GM19467 (cell line): ENCODE results near the gene RNF157.

Experiments used
- ATAC-seq: cut with Tn5 transposase; IDR thresholded peaks from one replicate; pipeline ENCODE4 v1.9.1; 2021; ENCODE audit warnings: mild to moderate bottlenecking, moderate library complexity; ENCODE audit not compliant: unreplicated experiment

Gene RNF157

DNA sequence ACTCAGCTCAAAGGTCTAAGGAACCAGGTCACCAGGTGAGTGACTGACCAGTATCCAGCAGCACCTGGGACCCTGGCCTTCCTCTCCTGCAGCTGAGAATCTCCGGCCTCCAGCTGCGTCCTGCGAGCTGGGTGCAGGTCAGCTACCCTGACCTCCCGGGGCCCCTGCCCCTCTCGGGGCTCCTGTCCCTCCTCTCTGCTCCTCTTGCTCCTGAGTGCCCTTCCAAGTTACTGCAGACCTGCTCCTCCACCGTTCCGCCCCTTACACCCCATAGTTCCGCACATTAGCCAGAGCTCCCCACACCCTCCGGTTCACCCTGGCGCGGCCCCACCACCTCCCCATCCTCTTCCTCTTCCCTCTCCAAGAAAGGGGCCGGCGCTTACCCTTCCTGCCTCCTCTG, 109.8 kb downstream of the RNF157 start:
- no peak for ATAC-seq

DNA sequence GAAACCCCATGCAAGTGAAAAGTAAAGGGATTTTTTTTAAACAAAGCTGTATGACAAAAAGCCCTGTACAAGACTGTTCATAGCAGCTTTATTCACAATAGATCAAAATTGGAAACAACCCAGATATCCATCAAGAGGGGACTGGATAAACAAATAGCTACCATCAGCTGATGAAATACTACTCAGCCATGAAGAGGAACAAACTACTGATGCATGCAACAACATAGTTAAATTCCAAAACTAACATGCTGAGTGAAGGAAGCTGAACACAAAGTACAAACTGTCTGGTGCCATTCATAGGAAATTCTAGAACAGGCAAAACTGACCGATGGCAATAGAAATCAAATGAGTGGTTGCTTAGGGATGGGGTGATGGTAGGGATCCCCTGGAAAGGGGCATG, 114.4 kb downstream of the RNF157 start:
- no peak for ATAC-seq

DNA sequence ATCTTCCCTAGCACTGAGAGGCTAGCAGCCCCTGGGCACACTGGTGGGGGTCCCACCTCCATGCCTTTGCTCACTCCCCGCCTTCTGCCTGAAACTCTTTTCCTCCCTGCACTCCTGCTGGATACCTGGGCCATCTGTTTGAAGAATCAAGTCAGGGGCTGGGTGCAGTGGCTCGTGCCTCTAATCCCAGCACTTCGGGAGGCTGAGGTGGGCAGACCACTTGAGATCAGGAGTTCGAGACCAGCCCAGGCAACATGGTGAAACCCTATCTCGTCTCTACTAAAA, 115.0 kb downstream of the RNF157 start:
- ATAC-seq = no peak

DNA sequence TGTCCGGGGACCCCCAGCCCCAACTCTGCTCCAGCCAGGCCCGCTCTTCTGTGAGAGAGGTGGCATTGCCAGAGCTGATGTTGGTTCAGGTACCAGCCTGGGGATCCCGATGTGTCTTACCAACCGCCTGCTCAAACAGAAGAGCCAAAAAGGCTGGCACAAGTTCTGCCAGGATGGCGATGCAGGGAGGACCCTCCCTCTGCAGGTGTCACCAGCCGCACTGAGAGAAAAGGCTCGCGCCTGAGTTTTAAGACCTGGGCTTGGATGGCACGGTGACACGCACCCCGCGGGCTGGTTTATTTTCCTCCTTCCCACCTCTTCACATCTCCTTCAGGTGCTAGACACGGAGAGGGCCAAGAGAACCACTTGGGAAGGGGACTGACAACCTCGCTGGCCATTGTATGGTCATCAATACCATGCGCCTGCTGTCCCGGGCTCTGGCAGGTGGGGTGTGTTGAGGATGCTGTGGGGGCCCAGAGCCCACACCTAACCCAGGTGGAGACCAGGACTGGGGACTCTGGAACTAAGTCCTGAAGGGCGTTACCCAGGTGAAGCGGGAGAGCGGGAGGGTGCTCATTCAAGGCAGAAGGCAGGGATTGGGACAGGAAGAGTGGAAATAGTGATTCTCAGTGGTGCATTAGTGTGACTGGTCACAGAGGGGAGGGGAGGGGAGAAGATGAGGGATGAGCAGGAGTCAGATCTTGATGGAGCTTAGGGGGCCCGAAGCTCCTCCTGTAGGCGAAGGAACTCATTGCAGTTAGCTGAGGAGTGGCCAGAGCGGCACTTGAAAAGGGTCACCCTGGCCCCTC, 115.5 kb downstream of the RNF157 start:
- ATAC-seq = no peak

DNA sequence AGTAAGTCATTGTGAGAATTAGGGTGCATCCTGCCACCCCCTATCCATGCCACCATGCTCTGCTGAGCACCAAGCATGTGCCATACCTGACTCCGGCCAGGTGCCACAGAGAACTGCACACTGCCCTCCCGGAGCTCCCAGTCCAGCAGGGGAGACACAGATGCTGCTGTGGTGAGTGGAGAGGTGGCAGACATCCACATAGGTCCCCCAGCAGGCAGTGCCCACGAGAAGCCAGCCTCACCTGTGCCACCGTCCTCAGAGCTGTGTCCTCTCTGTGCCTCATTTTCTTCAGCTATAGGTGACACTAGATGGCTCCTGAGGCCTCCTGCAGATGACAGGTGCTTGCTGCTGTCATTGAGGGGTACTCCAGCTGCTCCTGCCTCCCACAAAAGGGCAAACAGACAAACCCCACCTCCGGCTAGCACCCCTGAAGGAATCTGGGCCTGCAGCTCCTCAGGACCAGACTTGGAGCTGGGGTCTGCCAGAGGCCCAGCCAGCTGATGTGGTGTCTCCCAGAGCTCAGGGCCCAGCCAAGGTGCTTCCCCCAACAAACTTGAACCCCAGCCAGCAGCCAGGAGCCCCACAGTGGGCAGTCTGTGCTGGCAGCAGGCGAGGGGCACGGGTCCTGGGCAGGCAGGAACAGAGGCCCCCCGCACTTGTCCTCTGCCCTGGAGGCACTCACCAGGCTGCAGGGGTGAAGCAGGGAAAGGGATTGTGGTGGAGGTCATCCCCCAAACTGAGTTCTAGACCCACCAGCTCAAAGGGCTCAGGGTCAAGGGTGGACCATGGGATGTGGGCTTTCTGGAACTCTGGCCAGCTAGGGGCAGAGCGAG, 116.3 kb downstream of the RNF157 start:
- ATAC-seq = no peak

DNA sequence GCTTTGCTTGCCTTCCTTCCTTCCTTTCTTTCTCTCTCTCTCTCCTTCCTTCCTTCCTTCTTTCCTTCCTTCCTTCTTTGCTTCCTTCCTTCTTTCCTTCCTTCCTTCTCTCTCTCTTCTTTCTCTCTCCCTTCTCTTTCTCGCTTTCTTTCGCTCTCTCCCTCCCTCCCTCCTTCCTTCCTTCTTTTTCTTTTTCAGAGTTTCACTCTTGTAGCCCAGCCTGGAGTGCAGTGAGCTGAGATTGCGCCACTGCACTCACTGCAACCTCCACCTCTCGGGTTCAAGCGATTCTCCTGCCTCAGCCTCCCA, 117.1 kb downstream of the RNF157 start:
- ATAC-seq = no peak

DNA sequence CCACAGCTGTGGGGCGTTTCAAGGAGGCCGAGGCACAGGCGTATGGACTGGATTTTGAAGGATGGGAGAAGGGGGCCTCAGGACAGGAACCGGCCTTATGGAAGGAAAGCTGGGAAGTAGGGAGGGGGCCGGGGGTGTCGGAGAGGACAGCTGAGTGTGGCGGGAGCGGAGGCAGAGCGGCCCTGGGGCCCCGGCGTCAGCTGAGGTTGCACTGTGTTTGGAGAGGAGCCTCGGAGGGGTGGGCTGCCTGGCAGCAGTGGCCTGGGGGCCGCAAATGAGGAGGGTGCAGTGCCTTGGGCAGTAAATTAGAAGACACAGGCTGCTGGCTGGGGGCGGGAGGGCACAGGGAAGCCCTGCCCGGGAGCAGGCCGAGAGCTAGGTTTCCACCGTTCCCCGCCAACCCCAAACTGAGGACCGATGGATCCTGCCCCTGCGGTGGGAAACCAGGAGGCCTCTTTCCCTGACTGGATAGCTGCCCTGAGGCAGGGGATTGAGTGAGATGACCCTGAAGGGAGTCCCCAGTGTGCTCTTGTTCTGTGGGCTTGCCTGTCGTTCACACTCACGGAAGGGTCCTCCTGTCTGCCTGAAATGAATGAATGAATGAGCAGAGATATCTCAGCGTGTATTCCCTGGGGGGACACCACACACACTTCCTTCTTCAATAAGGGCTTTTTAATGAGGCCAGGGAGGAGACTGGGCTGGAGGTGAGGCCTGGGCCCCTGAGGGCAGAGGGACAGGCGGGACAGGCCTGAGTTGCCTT, 117.7 kb downstream of the RNF157 start:
- no peak for ATAC-seq

DNA sequence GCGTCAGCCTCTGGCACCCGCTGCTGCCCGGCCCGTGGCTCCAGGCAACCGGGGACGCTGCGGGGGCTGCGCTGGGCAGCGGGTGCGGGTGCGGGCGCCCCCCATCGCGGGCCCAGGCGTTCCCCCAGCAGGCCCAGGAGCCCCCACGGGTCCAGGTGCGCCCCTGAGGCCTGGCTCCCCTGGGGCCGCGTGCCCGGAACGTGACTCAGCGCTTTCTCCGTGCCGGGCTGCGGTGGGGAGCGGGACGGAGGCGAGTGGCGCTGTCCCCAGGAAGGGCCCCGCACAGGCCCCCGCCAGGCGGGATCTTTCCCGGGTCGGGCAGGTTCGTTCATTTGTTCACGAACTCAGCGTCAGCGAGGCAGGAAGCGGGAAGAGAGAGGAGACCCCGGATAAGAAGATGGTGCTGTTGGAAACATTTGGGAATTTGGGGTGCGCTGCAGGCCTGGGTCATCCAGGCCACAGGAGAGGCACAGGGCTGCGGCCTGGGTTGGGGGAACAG, 118.3 kb downstream of the RNF157 start:
- ATAC-seq = no peak

DNA sequence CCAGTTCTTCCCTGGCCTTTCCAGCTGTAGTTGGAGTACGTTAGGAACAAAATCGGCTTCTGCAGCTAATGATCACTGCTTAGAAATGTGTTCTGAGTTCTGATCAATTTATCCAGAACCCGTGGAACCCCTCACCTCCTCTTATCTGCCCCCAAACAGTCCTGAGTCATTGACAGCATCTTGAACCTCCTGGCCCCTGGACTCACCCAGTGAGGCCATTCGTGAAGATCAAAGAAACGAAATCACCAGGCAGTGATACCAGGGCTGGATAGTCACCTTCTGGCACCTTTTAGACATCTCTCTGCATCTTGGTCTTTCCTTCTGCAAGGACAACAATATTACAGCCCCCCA, 119.7 kb downstream of the RNF157 start:
- no peak for ATAC-seq

DNA sequence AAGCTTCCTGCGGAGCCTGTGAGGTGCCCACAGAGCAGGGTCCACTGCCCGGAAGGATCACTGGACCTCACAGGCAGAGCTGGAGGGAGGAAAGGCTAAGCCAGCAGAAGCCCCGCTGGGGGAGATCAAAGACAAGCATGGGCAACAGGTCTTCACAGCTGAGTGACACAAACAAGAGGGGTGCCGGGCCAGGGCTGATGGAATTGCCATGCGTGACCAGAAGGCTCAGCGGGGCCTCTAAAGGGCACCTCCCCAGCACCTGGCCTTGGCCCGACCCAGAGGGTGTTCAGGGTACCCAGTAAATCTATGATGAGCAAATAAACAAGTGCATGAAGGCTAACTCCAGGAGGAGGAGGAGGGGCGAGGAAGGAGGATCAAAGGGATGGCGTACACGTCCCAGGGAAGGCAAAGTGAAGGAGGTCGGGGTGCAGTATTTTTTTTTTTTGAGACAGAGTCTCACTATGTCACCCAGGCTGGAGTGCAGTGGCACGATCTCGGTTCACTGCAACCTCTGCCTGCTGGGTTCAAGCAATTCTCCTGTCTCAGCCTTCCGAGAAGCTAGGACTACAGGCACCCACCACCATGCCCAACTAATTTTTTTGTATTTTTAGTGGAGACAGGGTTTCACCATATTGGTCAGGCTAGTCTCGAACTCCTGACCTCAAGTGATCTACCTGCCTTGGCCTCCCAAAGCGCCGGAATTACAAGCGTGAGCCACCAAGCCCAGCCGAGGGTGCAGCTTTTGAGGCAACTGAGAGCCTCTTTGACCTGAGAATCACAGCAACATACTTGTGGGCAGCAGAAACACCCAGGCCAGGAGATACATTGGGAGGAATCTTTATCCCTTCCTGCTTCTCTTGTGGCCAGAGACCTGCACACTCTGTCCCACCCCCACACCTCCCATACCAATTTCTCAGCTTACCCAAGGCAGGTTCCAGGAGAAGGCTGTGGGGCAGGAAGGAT, 120.6 kb downstream of the RNF157 start:
- no peak for ATAC-seq

DNA sequence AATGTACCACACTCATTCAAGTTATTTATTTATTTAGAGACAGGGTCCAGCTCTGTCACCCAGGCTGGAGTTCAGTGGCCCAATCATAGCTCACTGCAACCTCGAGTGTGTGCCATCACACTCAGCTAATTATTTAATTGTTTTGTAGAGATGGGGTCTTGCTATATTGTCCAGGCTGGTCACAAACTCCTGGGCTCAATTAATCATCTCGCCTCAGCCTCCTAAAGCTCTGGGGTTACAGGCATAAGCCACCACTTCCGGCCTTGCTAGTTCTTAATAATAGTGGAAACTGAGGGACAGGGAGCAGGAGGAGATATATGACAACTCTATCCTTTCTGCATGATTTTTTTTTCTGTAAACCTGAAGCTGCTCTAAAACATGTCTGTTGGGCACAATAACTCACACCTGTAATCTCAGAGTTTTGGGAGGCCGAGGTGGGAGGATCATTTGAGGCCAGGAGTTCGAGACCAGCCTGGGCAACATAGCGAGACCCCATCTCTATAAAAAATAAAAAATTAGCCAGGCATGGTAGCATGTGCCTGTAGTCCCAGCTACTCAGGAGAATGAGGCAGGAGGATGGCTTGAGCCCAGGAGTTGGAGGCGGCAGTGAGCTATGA, 125.0 kb downstream of the RNF157 start:
- no peak for ATAC-seq

DNA sequence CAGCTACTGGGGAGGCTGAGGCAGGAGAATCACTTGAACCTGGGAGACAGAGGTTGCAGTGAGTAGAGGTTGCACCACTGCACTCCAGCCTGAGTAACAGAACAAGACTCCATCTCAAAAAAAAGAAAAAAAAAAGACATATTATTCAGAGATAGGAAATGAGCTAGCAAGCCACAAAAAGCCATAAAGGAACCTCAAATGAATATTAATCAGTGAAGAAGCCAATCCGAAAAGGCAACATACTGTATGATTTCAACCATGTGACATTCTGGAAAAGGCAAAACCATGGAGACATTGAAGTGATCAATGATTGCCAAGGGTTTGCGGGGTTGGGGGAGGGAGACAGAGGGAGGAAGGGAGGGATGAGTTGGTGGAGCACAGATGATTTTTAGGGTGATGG, 128.3 kb downstream of the RNF157 start:
- ATAC-seq = no peak

DNA sequence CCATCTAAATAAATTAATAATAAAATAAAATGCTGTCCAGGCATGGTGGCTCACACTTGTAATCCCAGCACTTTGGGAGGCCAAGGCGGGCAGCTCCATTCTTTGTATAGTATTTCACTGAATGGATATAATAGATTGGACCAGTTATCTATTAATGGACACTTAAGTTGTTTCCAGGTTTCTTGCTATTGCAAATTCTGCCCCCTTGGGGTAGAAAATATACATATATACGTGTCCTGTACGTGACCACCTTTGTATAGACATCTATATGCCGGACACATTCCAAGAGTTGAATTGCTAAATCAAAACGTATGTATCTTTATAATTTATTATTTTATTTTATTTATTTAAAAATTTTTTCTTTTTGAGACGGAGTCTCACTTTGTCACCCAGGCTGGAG, 132.8 kb downstream of the RNF157 start:
- ATAC-seq = no peak

DNA sequence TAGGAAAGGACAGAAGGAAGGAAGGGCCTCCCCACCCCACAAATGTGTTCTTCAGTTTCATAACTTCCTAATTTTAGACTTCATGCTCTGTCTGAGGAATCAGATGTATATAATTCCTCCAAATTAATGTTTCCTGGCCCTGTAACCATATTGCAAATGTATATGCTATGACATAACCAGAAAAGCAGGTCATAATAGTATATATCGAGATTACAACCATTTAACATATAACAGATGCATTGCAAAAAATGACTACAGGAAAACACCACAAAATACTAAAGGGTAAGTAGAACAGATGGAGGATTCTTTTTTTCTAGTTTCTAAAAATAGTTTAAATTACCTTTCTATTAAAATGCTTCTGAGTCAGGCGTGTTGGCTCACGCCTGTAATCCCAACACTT, 133.6 kb downstream of the RNF157 start:
- no peak for ATAC-seq

DNA sequence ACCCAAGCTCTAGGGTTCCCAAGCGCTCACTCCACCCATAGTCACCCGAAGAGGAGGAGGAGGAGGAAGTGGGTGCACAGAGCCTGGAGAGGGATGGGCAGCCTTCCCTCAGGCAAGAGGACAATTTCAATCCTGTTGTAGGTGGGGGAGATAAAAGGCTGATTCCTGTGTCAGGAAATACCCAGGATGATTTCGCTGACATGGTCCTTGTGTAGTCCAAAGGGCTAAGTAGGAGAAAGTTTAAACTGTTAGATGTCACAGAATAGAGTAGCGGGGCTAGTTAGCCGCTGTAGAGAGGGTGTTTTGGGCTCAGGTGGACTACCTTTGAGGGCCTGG, 135.4 kb downstream of the RNF157 start:
- ATAC-seq = no peak

DNA sequence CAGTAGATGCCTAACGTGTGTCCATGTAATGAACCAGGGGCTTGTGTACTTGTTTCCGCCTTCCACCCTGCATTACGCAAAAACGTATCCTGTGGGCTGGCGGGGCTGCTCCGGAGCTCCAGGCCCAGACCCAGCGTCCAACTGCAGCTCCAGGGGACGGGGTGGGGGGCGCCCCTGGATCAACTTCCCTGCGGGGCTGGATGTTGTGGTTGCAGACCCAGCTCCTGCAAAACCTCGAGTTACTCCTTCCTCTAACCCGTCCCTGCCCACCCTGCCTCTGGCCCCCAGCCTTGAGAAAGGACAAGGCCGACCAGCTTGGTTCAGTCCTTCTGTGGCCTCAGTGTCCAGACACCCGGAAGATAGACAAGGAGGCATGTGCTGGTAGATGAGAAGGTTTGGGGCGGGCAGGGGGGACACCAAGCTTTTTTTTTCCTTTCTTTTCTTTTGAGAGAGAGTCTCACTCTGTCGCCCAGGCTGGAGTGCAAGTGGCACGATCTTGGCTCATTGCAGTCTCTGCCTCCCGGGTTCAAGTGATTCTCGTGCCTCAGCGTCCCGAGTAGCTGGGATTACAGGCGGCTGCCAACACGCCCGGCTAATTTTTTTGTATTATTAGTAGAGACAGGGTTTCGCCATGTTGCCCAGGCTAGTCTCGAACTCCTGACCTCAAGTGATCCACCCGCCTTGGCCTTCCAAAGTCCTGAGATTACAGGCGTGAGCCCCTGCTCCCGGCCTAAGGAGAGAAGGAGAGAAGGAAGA, 136.0 kb downstream of the RNF157 start:
- ATAC-seq = no peak

DNA sequence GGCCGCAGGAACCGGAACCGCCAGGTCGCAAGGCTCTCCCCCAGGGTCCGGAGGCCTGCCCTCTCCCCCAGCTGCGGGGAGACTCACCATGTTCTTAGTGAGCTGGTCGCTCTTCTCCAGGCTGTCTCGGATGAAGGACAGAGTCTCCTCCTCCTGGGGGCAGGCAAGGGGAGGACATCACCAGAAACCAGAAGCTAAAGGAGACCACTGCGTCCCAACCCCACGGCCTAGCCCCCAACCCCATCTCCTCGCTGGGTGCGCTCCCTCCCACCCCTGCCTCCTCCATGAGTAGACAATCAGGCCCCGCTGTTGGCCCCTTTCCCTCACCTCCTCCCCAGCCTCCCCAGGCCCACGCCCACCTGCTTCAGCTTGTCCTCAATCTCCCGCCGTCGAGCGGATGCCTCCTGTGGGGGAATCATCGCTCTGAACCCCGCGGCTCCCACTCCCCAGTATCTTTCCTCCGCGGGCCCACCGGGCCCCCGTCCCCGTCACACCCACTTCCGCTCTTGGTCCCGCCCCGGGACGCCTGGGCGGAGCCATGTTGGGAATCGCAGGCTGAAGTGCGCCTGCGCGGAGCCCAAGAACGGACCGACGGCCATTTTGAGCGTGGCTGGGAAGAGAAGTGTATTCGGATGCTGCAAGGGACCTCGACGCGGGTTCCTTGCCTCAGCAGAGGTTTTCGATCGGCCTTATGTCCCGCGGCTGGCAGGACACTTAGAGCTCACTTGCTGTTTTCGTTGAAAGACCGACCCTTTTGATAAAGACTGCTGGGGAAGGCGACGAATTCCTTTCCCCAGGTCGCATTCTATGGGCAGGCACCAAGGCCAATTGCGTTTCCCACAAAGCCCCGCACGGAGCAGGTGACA, 136.8 kb downstream of the RNF157 start, which contains the start of gene EXOC7:
Gene EXOC7 (minus strand): TSS at position 514 of the 866 bp plus-strand sequence. CDS start 95 bp downstream, at position 419.
- ATAC-seq = no peak

DNA sequence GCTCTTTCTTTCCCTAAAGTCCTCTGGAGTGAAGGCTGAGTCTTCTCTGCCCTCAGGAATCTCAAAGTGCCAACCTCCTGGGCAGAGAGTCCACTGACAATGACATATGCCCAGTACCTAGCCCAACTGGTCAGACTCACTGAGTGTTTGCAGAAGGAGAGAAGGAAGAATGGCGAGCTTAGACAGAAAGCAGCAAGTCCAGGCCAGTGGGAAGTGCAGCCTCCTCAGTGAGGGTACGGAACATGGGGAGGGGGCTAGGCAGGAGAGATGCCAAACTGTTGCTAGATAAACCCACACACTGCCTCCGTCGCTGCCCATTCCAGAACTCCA, 137.4 kb downstream of the RNF157 start:
- ATAC-seq = no peak
